IPS-18c (cell line): Measurements from ENCODE around the gene RALGPS1.

Experiments
- H3K4me3 ChIP-seq: 2 replicates; pipeline ENCODE4 v1.7.0; 2013; ENCODE audit warnings: low read depth, mild to moderate bottlenecking, low read length, moderate library complexity; ENCODE audit not compliant: insufficient read depth
- H3K9me3 ChIP-seq: one replicate; pipeline ENCODE4 v1.6.1; 2013; ENCODE audit warnings: mild to moderate bottlenecking, low read length, moderate library complexity; ENCODE audit not compliant: control insufficient read depth, insufficient read depth

RALGPS1 gene

DNA sequence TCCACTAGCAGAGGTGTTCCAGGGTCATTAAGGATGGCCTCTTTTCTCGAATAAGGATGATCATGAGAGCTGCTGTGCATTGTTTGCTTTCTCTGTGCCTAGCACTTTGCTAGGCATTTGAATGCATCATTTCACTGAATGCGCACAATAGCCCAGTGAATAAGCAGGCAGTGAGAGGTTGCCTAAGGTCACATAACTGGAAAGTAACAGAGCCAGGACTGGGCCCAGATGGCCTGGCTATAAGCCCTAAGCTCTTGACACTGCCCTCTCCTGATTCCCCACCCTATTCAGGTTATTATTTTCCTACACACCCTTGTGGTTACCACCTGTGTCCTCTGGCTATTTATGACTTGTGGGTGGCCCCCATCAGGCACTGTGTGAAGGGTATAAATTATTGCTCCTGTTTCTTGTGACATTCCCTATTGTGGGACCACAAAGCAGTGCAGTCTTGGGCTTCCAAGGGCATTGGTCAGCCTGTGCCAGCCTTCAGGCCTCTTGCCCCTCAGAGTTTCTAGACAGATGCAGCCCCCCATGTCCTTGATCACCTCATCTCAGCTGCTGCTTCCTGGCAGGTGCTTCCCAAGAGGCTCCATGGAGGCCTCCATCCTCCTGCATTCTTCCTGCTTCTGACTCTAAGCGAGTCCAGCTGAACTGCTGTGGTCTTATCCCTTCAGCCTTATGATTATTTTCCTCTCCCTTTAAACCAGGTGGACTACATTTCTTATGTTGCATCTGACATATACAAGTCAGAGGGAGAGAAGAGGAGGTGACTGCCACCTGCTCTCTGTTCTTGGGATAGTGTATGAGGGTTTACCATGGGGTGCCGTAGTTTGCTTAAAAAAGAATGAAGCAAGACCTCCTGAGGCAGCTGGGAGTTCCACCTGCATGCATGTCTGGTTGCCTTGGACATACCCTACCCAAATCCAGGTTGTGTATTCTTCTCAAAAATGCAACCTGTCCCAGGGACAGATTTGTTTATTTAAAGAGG lies 160.3 kb downstream of the RALGPS1 start:
- no peak overlapping the region for H3K4me3 ChIP-seq
- H3K9me3 ChIP-seq: no peaks in the 10 kb centered on the region

DNA sequence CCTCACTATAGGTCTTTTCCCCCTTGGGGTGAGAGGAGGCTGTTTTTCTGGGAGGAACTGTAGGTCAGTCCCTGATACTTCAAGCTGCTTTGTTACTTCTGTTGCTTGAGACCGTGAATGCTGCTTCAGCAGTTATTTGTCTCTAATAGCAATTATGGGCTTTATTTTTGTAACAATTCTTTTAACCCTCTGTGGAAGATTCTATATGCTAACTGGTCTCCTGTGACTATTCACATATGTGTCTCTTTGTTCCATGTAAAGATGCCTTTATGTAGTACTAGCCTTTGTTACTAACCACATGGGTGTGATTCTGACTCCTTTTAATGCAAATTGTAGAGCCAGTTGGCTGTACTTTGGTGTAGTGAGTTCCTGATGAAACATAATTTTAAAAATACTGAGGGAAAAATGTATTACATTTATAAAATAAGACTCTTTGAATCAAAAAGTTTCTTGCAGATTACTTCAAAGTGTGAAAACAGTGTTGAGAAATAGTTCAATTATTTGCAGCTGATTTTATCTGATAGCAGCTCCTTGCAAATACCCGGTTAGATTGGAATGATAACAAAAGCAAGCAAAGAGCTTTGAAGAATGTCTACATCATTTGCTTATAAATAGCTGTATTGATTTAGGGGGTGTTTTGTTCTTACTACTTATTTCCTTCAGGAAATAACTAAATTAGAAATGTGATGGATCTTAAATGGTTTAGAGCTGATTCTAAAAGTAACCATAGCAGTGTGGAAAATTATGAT lies 161.2 kb downstream of the RALGPS1 start:
- no peaks in the 10 kb centered on the region for H3K9me3 ChIP-seq
- H3K4me3 ChIP-seq: no peak overlapping the region

GRCh38 chr9:127076860-127077643 lies 162.5 kb downstream of the RALGPS1 start:
- no peak overlapping the region for H3K4me3 ChIP-seq

DNA sequence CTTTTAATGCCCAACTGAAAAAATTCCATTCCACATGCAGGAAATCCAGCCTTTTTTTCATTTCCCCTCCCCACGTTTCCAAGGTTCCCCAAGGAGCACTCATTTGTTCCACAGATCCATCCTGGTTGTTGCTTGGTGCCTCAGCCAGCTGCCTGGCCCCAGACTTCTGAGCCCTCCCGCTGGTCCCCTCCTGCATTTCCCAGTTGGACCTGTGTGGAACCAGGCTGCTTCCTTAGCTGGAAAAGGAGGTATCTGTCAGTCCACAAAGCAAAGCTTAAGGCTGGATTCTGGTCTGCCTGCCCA lies 163.0 kb downstream of the RALGPS1 start:
- Histone ChIP-seq H3K4me3 (no peak overlapping the region), H3K9me3 (no peaks in the 10 kb centered on the region)

More at GRCh38 chr9:127076860-127077643, 162.5 kb downstream of the RALGPS1 start:
- H3K9me3 ChIP-seq: no peaks in the 10 kb centered on the region

DNA sequence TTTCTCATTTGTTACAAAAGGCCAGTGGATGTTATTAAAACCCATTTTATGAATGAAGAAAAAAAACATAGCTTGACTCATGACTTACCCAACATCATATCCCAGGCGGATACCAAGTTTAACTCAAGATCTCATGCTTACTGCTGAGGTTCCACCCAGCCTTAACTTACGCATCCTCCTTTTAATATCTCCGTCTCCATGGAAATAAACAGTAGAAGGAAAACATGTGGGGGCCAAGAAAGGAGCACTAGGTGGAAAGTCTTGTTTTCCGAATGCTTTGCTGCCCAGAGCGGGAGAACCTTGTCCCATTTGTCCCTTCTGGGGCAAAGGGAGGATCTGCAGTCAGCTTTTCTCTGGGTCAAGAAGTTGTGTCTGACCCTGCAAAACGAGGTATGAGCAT lies 163.8 kb downstream of the RALGPS1 start:
- no peak overlapping the region for H3K4me3 ChIP-seq
- H3K9me3 ChIP-seq: no peaks in the 10 kb centered on the region

DNA sequence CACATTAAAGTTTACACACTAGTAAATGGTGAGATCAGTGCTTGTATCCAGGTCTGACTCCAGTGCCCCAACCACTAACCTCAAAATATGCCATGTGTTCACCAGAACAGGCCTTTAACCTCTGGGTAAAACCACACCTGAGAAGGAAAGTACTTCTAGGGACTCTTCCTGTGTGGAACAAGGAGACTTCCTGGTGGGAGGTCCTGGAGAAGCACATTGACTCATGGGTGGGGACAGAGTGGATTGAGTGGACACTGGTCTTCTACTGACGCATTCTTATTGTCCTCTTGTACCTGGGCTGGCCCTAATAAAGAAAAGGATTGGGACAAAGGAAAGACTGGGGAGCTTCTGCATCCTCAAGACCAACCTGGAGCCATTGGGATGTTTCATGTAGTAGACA lies 164.4 kb downstream of the RALGPS1 start:
- Histone ChIP-seq H3K4me3 (no peak overlapping the region), H3K9me3 (no peaks in the 10 kb centered on the region)

- Histone ChIP-seq H3K4me3 (no peak overlapping the region), H3K9me3 (no peaks in the 10 kb centered on the region)
These were observed 165.0 kb downstream of the RALGPS1 start for GRCh38 chr9:127079446-127080140.

- H3K9me3 ChIP-seq: no peaks in the 10 kb centered on the region
- H3K4me3 ChIP-seq: no peak overlapping the region
These were observed 166.9 kb downstream of the RALGPS1 start for GRCh38 chr9:127081250-127082185.

- no peak overlapping the region for H3K4me3 ChIP-seq
These were observed 168.8 kb downstream of the RALGPS1 start for GRCh38 chr9:127083138-127083980.

DNA sequence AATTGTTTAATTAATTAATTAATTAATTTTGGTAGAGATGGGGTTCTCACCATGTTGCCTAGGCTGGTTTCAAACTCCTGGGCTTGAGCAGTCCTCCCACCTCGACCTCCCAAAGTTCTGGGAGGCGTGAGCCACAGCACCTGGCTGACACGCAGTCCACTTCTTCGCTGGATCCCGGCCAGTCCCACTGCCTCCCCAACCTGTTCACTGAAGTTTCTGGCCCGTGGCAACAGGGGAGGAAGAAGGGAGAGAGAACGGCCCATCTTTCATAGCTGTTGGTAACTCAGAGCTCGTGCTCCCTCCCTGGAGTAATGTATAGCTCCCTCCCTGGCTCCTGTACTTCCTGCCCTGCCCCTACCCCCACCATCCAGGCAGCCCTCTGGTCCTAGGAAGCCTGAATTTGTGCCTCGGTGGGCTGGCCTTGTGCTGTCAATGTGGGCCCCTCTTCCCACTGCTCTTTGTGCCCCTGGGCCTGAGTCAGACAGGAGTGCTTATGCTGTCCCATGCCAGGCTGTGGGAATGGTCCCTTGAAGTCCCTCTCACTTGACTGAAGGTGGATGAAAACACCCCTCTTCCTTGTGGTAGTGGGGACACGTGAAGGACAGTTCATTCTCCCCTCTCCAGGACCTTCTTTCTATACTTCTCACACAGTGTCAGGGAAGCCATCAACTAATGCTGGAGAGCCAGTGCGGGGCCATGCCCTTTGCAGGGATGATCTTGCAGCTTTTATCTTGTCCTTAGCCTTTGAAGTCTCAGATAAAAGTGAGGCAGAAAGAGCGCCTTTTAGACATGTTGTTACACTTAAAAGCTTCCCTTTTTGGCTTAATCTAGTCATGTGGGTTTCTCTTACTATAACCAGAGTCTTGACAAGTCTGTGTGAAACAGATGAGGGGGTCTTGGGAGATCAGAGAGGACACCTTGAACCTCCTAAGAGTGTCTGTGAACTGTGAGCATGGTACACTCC lies 169.8 kb downstream of the RALGPS1 start:
- Histone ChIP-seq H3K9me3 (no peaks in the 10 kb centered on the region), H3K4me3 (no peak overlapping the region)

More at GRCh38 chr9:127083138-127083980, 168.8 kb downstream of the RALGPS1 start:
- no peaks in the 10 kb centered on the region for H3K9me3 ChIP-seq

- Histone ChIP-seq H3K9me3 (no peaks in the 10 kb centered on the region), H3K4me3 (no peak overlapping the region)
These were observed 170.6 kb downstream of the RALGPS1 start for GRCh38 chr9:127085186-127085585.

GRCh38 chr9:127086771-127087170 lies 172.2 kb downstream of the RALGPS1 start:
- Histone ChIP-seq H3K9me3 (no peaks in the 10 kb centered on the region), H3K4me3 (no peak overlapping the region)

- Histone ChIP-seq H3K9me3 (no peaks in the 10 kb centered on the region), H3K4me3 (no peak overlapping the region)
These were observed 172.8 kb downstream of the RALGPS1 start for GRCh38 chr9:127087411-127087810.

DNA sequence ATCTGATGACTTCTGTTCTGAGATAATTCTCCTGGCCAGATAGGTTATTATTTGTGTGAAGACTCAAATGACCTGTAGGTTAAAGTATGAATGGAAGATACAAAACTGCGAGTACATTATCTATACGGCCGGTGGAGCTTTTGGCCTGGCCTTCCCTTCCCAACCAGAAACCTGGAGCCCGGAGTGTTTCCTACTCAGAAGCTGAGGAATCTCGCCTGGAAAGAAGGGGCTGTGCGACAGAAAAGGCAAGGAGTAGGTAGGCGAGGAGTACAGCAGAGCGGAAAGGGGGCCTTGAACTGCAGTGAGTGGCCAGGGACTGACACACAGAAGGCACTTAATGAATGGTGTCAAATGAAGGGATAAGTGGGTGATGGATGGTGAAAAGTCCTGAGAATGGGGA lies 173.3 kb downstream of the RALGPS1 start:
- no peaks in the 10 kb centered on the region for H3K9me3 ChIP-seq

More for the DNA sequence above, 173.3 kb downstream of the RALGPS1 start:
- H3K4me3 ChIP-seq: no peak overlapping the region
